ENCODE measurements around the gene ESYT1.

ESYT1 gene

DNA sequence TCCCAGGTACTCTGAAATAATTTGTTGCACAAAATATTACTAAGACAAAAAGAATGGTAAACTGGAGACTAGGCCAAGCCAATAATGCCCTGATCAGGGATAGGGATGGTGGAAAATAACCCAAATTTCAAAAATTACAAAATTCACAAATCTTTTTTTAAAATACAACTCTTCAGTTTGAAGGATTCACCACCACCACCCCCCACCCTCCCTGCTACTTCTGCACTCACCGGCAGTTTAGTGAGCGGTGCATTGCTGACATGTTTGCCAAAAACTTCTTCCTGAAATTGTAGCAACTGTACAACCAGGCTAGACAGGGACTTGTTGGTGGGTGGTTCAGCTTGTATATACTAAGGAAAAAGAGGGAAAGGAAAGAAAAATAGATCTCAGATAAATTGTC, 58.9 kb downstream of the ESYT1 start:
- DNase-seq, result no peak

DNA sequence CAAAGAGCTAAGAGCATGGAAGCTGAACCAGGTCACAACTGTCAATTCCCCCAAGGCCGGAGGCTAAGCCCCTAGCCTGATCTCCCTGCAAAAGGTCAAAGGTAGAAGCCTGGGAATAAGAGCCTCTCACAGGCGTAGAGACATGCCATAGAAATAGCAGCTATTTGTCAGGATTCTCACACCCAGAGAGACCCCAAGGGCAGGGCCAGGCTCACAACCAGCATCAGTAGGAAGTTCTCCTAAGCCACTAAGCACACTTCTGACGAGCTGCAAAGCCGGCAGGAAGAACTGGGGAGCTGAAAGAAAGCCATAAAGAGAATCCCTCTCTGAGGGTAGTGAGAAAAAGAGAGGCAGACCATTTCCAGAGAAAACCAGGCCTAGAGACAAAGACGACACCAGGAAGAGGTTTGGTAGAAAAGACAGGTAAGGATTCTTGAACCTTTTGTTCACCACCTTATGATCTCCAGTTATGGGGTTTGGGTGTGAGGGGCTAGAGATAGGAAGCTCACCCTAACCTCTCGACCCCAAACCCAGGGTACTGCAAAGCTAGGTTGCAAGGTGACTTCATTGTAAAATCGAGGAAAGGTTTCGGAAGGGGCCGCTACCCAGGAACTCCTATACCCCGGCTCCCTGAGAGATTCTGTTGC, 60.2 kb downstream of the ESYT1 start:
- peak in 1 of 56 donors; percentile 10 for DNase-seq

GRCh38 chr12:56188778-56189098, 60.7 kb downstream of the ESYT1 start:
- peak in 14 of 56 donors; percentile 6 to 50 (median 29) for DNase-seq

- DNase-seq, result peak in 54 of 56 donors; percentile 22 to 91 (median 70)
These were observed 61.2 kb downstream of the ESYT1 start, which contains the start of gene SMARCC2 for GRCh38 chr12:56189099-56189917. Gene SMARCC2, minus strand, starts transcription at chr12:56189483. Its CDS starts 22 bp downstream, at chr12:56189461.

DNA sequence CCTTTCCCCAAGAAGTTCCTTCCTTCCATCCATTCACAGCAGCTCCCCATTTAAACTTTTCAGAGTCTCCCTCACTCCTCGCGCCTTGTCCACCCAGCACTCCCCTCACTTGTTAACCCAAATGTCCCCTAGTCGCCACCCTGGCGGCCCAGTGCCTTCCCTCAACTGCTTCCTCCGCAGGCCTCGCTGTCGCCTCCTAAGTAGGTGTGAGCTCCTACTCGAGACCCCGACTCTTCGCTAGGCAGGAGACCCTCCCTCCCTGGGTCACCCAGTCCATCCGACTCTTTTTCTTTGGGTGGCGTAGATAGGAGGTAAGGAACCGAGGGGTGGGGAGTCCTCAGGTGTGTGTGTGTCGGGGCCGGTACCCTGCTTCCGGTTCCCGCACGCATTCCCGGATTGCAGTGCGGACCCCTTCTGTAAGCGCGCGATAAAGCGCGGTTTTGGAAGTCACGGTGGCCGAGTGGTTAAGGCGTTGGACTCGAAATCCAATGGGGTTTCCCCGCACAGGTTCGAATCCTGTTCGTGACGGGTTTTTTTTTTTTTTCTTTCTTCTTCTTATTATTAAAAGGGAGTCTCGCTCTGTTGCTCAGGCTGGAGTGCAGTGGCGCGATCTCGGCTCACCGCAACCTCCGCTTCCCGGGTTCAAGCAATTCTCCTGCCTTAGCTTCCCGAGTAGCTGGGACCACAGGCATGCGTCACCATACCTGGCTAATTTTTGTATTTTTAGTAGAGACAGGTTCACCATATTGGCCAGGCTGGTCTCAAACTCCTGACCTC, 62.0 kb downstream of the ESYT1 start:
- DNase-seq, result peak in 54 of 56 donors; percentile 11 to 91 (median 68)

DNA sequence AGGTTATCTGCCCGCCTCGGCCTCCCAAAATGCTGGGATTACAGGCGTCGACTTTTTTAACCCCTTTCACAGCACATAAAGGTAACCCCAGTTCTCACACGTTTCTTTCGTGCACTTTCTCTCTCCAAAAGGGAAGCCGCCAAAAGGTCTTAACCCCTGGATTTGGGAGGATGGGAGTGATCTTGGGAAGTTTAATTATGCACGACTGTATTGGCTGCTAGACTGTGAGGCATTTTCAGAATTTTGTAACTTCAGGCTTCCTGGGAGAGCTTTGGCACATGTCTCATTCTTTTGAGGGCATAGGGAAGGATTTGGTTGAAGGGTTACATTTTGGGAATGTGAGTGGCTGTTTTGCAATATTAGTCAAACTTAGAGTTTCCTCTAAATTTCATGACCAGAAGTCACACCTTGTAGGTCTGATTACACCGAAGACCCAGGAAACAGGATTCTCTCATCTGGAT, 62.7 kb downstream of the ESYT1 start:
- peak in 1 of 56 donors; percentile 37 for DNase-seq

DNA sequence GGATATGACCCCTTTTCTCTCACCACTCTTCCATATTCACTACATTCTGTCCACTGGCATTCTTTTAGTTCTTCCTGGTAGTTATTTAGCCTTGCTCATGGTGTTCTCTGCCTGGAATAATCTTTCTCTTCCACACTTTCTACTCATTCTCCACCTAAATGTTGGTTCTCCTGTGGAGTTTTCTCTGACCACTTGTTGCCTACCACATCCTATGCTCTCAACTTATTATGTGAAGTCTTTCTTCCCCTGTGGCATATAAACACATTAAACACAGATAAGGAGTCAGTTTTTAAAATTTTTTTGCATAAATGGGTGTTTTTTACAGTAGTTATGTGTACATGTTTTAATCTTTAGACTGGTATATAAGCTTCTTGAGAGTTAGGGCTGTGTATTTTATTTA, 64.5 kb downstream of the ESYT1 start:
- no peak for DNase-seq

DNA sequence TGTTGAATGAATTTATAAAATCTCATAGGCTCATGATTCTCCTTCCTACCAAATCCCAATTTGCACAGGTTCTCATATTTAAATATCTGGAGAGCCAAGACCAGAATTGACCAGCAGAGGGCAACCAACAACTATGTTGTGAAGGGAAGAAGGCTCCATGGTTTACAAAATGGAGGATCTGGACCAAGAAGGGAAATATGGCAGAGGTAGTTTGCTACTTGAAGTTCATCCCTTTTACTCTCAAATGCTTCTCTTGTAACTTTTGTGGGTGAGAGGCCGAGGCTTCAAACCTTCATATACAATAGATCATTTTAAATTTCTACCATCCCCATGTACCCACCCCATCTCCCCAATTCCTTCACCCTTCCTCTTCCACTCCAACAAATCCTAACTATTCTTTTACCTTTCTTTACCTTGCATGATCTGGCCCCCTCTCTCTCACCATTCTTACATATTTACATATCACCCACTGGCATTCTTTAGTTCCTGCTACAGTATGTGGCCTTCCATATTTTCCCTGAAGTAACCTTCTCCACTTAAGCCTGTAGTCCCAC, 65.0 kb downstream of the ESYT1 start:
- peak in 42 of 56 donors; percentile 1 to 82 (median 22) for DNase-seq
